NT2/D1 (cell line): ENCODE data around the gene LCN9.

ENCODE experiments used
- YY1 ChIP-seq: IDR thresholded peaks from 2 replicates; pipeline ENCODE4 v1.6.1; 2011; ENCODE audit not compliant: insufficient read length, insufficient read depth
- ZNF274 ChIP-seq: IDR thresholded peaks from 2 replicates; pipeline ENCODE4 v1.6.1; 2011; ENCODE audit warnings: mild to moderate bottlenecking, low read depth, low read length

GRCh38 chr9:135698236-135698635, 35.1 kb downstream of the LCN9 start:
- no peak for TF ChIP-seq ZNF274
- TF ChIP-seq YY1: no peak
